Esophagus (tissue), 2 donors: ENCODE measurements around the gene KIAA0319L. TPM values are rescaled to one million over a fixed set of nuclear protein-coding genes. Genes with fewer than 3 reads are reported as not detected.

Experiments used
- H3K27ac ChIP-seq, 2 donors: one replicate each; pipeline ENCODE4 v1.5.1; 2013; ENCODE audit warnings: low read depth in 2 of 2, mild to moderate bottlenecking in 2 of 2, inconsistent platforms in 1 of 2, low read length in 1 of 2, moderate library complexity in 1 of 2
- H3K27me3 ChIP-seq, 2 donors: one replicate each; pipeline ENCODE4 v1.6.1; 2013; ENCODE audit warnings: low read length in 2 of 2, control low read depth in 1 of 2, mild to moderate bottlenecking in 1 of 2; ENCODE audit not compliant: insufficient read depth in 2 of 2, control insufficient read depth in 1 of 2
- H3K36me3 ChIP-seq, 2 donors: one replicate each; pipeline ENCODE4 v1.6.1; 2013; ENCODE audit warnings: low read length in 1 of 2; ENCODE audit not compliant: control insufficient read depth in 2 of 2, insufficient read depth in 2 of 2
- H3K4me1 ChIP-seq, 2 donors: one replicate each; pipeline ENCODE4 v1.6.1; 2013; ENCODE audit warnings: low read length in 1 of 2; ENCODE audit not compliant: control insufficient read depth in 2 of 2, insufficient read depth in 2 of 2
- H3K4me3 ChIP-seq, 2 donors: one replicate each; pipeline ENCODE4 v1.5.1; 2013; ENCODE audit warnings: low read length in 2 of 2, mild to moderate bottlenecking in 2 of 2, low read depth in 1 of 2, moderate library complexity in 1 of 2
- H3K9me3 ChIP-seq, 2 donors: one replicate each; pipeline ENCODE4 v1.6.1; 2013; ENCODE audit warnings: mild to moderate bottlenecking in 2 of 2, low read depth in 1 of 2, low read length in 1 of 2, moderate library complexity in 1 of 2; ENCODE audit not compliant: control insufficient read depth in 2 of 2, insufficient read depth in 1 of 2
- whole genome bisulfite sequencing, 2 donors: extraction: QIAGEN DNeasy Blood & Tissue Kit; methylation state at CpG; one replicate each; pipeline ENCODE4 v1.1.7; 2013; 5-methylcytosine and 5-hydroxymethylcytosine counted together
- polyA plus RNA-seq, 2 donors: library from polyadenylated mRNA; stranded (reverse); fragments of 200-250 nt; gene quantifications; one replicate each; pipeline ENCODE4 v1.2.3, GENCODE V29; 2013
- donor health status: healthy with polysubstance abuse.
- donor health status: Bipolar disorder and iron deficiency.

Gene KIAA0319L
- polyA plus RNA-seq, 2 donors = 12.8 to 16.7 TPM

GRCh38 chr1:35447278-35447677 lies 109.9 kb downstream of the KIAA0319L start:
- no peak overlapping the region for H3K27ac ChIP-seq
- no peaks in the 10 kb centered on the region for H3K27me3 ChIP-seq
- H3K9me3 ChIP-seq = no peaks in the 10 kb centered on the region
- peaks cover 14 to 25% of the 10 kb centered on the region in 2 donors for H3K36me3 ChIP-seq
- H3K4me1 ChIP-seq = peaks cover 2 to 8% of the 10 kb centered on the region in 2 donors
- H3K4me3 ChIP-seq = no peak overlapping the region

- Histone ChIP-seq H3K27me3 (no peaks in the 10 kb centered on the region), H3K4me1 (peaks cover 8 to 20% of the 10 kb centered on the region in 2 donors), H3K9me3 (no peaks in the 10 kb centered on the region), H3K36me3 (peaks cover 27% of the 10 kb centered on the region in 2 donors), H3K4me3 (no peak overlapping the region), H3K27ac (no peak overlapping the region)
These were observed 112.8 kb downstream of the KIAA0319L start for GRCh38 chr1:35444519-35444774.

GRCh38 chr1:35443768-35444518 lies 113.3 kb downstream of the KIAA0319L start:
- peaks cover 8 to 22% of the 10 kb centered on the region in 2 donors for H3K4me1 ChIP-seq
- H3K9me3 ChIP-seq = no peaks in the 10 kb centered on the region
- H3K36me3 ChIP-seq = peaks cover 27 to 29% of the 10 kb centered on the region in 2 donors
- H3K27me3 ChIP-seq = no peaks in the 10 kb centered on the region
- no peak overlapping the region for H3K27ac ChIP-seq
- 80 to 83% methylated on average over 5 of the region's 5 CpGs for WGBS, 2 donors
- H3K4me3 ChIP-seq = no peak overlapping the region

GRCh38 chr1:35442734-35443133 lies 114.5 kb downstream of the KIAA0319L start:
- WGBS, 2 donors = 50 to 63% methylated on average over 4 of the region's 4 CpGs
- H3K27me3 ChIP-seq = no peaks in the 10 kb centered on the region
- no peak overlapping the region for H3K4me3 ChIP-seq
- H3K36me3 ChIP-seq = peaks cover 25 to 30% of the 10 kb centered on the region in 2 donors
- no peaks in the 10 kb centered on the region for H3K9me3 ChIP-seq
- H3K27ac ChIP-seq = peak overlapping the region; percentile 63 to 79
- H3K4me1 ChIP-seq = peaks cover 8 to 22% of the 10 kb centered on the region in 2 donors

GRCh38 chr1:35441926-35442579 lies 115.2 kb downstream of the KIAA0319L start:
- 57 to 67% methylated on average over 8 of the region's 8 CpGs for whole genome bisulfite sequencing, 2 donors
- Histone ChIP-seq H3K9me3 (no peaks in the 10 kb centered on the region), H3K4me3 (no peak overlapping the region), H3K27me3 (no peaks in the 10 kb centered on the region), H3K4me1 (peaks cover 8 to 22% of the 10 kb centered on the region in 2 donors), H3K27ac (peak overlapping the region; percentile 79 to 80), H3K36me3 (peaks cover 27 to 30% of the 10 kb centered on the region in 2 donors)

- peak overlapping the region; percentile 61 for H3K27ac ChIP-seq
- 62 to 64% methylated on average over 1 of the region's 1 CpG for WGBS, 2 donors
- no peak overlapping the region for H3K4me3 ChIP-seq
- peaks cover 26 to 40% of the 10 kb centered on the region in 2 donors for H3K36me3 ChIP-seq
- H3K27me3 ChIP-seq = no peaks in the 10 kb centered on the region
- peaks cover 8 to 22% of the 10 kb centered on the region in 2 donors for H3K4me1 ChIP-seq
- no peaks in the 10 kb centered on the region for H3K9me3 ChIP-seq
These were observed 117.6 kb downstream of the KIAA0319L start for GRCh38 chr1:35439626-35440025.

- H3K4me3 ChIP-seq = no peak overlapping the region
- no peaks in the 10 kb centered on the region for H3K9me3 ChIP-seq
- no peak overlapping the region for H3K27ac ChIP-seq
- H3K36me3 ChIP-seq = peaks cover 31 to 42% of the 10 kb centered on the region in 2 donors
- 95 to 96% methylated on average over 9 of the region's 9 CpGs for WGBS, 2 donors
- H3K4me1 ChIP-seq = peaks cover 8 to 15% of the 10 kb centered on the region in 2 donors
- H3K27me3 ChIP-seq = no peaks in the 10 kb centered on the region
These were observed 120.0 kb downstream of the KIAA0319L start for GRCh38 chr1:35437200-35437599.

GRCh38 chr1:35436078-35436477 lies 121.1 kb downstream of the KIAA0319L start:
- 96% methylated on average over 10 of the region's 10 CpGs for WGBS, 2 donors
- Histone ChIP-seq H3K4me1 (peaks cover 8 to 14% of the 10 kb centered on the region in 2 donors), H3K27me3 (no peaks in the 10 kb centered on the region), H3K4me3 (no peak overlapping the region), H3K27ac (no peak overlapping the region), H3K9me3 (no peaks in the 10 kb centered on the region), H3K36me3 (peaks cover 28 to 43% of the 10 kb centered on the region in 2 donors)

GRCh38 chr1:35434703-35435102 lies 122.5 kb downstream of the KIAA0319L start:
- Histone ChIP-seq H3K36me3 (peaks cover 18 to 36% of the 10 kb centered on the region in 2 donors), H3K9me3 (no peaks in the 10 kb centered on the region), H3K27ac (no peak overlapping the region), H3K4me1 (peaks cover 0 to 4% of the 10 kb centered on the region in 2 donors), H3K4me3 (no peak overlapping the region), H3K27me3 (no peaks in the 10 kb centered on the region)
- WGBS, 2 donors = 90 to 91% methylated on average over 12 of the region's 12 CpGs

GRCh38 chr1:35433714-35434113 lies 123.5 kb downstream of the KIAA0319L start:
- WGBS, 2 donors = 96% methylated on average over 14 of the region's 15 CpGs
- Histone ChIP-seq H3K4me1 (no peaks in the 10 kb centered on the region), H3K27me3 (no peaks in the 10 kb centered on the region), H3K4me3 (no peak overlapping the region), H3K27ac (no peak overlapping the region), H3K9me3 (no peaks in the 10 kb centered on the region), H3K36me3 (peaks cover 18 to 31% of the 10 kb centered on the region in 2 donors)
